ENCODE data around the gene TSSK6. TPM values are rescaled to one million over a fixed set of nuclear protein-coding genes. Genes with fewer than 3 reads are reported as not detected.

TSSK6 gene
- total and polyA plus RNA-seq, 4 experiments from 2014 or later: 1.1 to 10.4 (median 5.8) TPM

GRCh38 chr19:19558055-19558454 lies 42.7 kb upstream of the TSSK6 start:
- intact Hi-C loops (cut with micrococcal nuclease): no loop called here
- Histone ChIP-seq H3K4me3 (ENCODE audit: low read length in 2 of 2) (no peak overlapping the region), H3K9me3 (ENCODE audit: control insufficient read depth in 1 of 2, low read length in 2 of 2) (no peaks in the 10 kb centered on the region), H3K27ac (ENCODE audit: low read depth, low read length) (no peak overlapping the region), H3K36me3 (ENCODE audit: insufficient read depth, low read length) (no peaks in the 10 kb centered on the region), H3K4me1 (ENCODE audit: insufficient read depth, low read length) (peaks cover 20% of the 10 kb centered on the region), H3K27me3 (ENCODE audit: insufficient read depth, low read length) (no peaks in the 10 kb centered on the region)
- POLR2A ChIA-PET (ENCODE audit: partially characterized antibody): interaction anchor here (0.6 to 2.0 kb wide), 5 partner anchors 48 to 175 kb away, joined by 3 to 5 read pairs (median 3); partner anchors contain the start of genes ATP13A1 and ZNF14
- Mint-ChIP-seq H3K36me3 (peaks cover 6 to 22% of the 10 kb centered on the region in 2 donors), H3K27ac (peak overlapping the region in 3 of 7 donors; percentile 49 to 60 (median 51)), H3K27me3 (no peaks in the 10 kb centered on the region), H3K4me1 (peaks cover 17 to 31% (median 24%) of the 10 kb centered on the region in 4 donors), H3K4me3 (no peak overlapping the region), H3K9me3 (peaks cover 0 to 2% (median 0%) of the 10 kb centered on the region in 8 donors)
- CTCF ChIA-PET (ENCODE audit: partially characterized antibody): interaction anchor here (0.8 to 2.8 kb wide), 5 partner anchors 10 to 107 kb away, joined by 3 to 8 read pairs (median 4); partner anchors contain the start of gene GMIP
- DNase-seq: no peak

- Histone ChIP-seq H3K27me3 (ENCODE audit: insufficient read depth, low read length) (no peaks in the 10 kb centered on the region), H3K4me3 (ENCODE audit: low read length in 2 of 2) (no peak overlapping the region), H3K36me3 (ENCODE audit: insufficient read depth, low read length) (no peaks in the 10 kb centered on the region), H3K27ac (ENCODE audit: low read depth, low read length) (no peak overlapping the region), H3K4me1 (ENCODE audit: insufficient read depth, low read length) (peaks cover 6% of the 10 kb centered on the region), H3K9me3 (ENCODE audit: control insufficient read depth in 1 of 2, low read length in 2 of 2) (no peaks in the 10 kb centered on the region)
- ChIA-PET POLR2A (ENCODE audit: partially characterized antibody) (interaction anchor here (0.8 to 2.2 kb wide), 9 partner anchors 8 to 266 kb away, joined by 3 to 9 read pairs (median 4); partner anchors contain the start of genes GMIP and PBX4), CTCF (ENCODE audit: partially characterized antibody) (interaction anchor here (0.7 to 4.9 kb wide), 35 partner anchors 8 to 406 kb away, joined by 3 to 31 read pairs (median 4); partner anchors contain the start of genes GMIP, LPAR2, PBX4 and ZNF101)
- Mint-ChIP-seq H3K4me3 (peak overlapping the region in 1 of 8 donors; percentile 10), H3K27ac (peak overlapping the region in 1 of 7 donors; percentile 40), H3K4me1 (peaks cover 10 to 17% (median 12%) of the 10 kb centered on the region in 4 donors), H3K27me3 (no peaks in the 10 kb centered on the region), H3K9me3 (peaks cover 0 to 2% (median 0%) of the 10 kb centered on the region in 8 donors), H3K36me3 (peaks cover 0 to 5% of the 10 kb centered on the region in 2 donors)
- DNase-seq: peak; percentile 42 to 50 (median 45)
- intact Hi-C loops (cut with micrococcal nuclease): loop anchor here (1.0 kb wide), 1 partner anchor 22 kb away; no protein-coding TSS in a partner anchor
Observed at GRCh38 chr19:19554074-19555023, 39.0 kb upstream of the TSSK6 start.

GRCh38 chr19:19553670-19554069 lies 38.3 kb upstream of the TSSK6 start:
- CTCF ChIA-PET (ENCODE audit: partially characterized antibody): interaction anchor here (0.7 to 4.9 kb wide), 31 partner anchors 7 to 236 kb away, joined by 3 to 31 read pairs (median 5); partner anchors contain the start of genes GMIP, LPAR2, PBX4 and ZNF101
- peaks cover 0 to 2% (median 0%) of the 10 kb centered on the region in 8 donors for H3K9me3 Mint-ChIP-seq
- Histone ChIP-seq H3K27ac (ENCODE audit: low read depth, low read length) (no peak overlapping the region), H3K4me1 (ENCODE audit: insufficient read depth, low read length) (peaks cover 4% of the 10 kb centered on the region), H3K36me3 (ENCODE audit: insufficient read depth, low read length) (no peaks in the 10 kb centered on the region), H3K27me3 (ENCODE audit: insufficient read depth, low read length) (no peaks in the 10 kb centered on the region), H3K4me3 (ENCODE audit: low read length in 2 of 2) (no peak overlapping the region), H3K9me3 (ENCODE audit: control insufficient read depth in 1 of 2, low read length in 2 of 2) (no peaks in the 10 kb centered on the region)
- peaks cover 0 to 3% of the 10 kb centered on the region in 2 donors for H3K27me3 Mint-ChIP-seq
- H3K4me3 Mint-ChIP-seq: no peak overlapping the region
- H3K4me1 Mint-ChIP-seq: peaks cover 4 to 10% (median 7%) of the 10 kb centered on the region in 4 donors
- no peak for DNase-seq
- POLR2A ChIA-PET (ENCODE audit: partially characterized antibody): interaction anchor here (0.9 to 1.6 kb wide), 6 partner anchors 48 to 267 kb away, joined by 3 to 6 read pairs (median 4); partner anchors contain the start of gene PBX4
- H3K36me3 Mint-ChIP-seq: no peaks in the 10 kb centered on the region
- intact Hi-C loops (cut with micrococcal nuclease): loop anchor here (1.0 kb wide), 1 partner anchor 21 kb away; no protein-coding TSS in a partner anchor
- H3K27ac Mint-ChIP-seq: peak overlapping the region in 3 of 7 donors; percentile 18 to 40 (median 36)

- POLR2A ChIA-PET (ENCODE audit: partially characterized antibody): interaction anchor here (0.6 to 1.6 kb wide), 4 partner anchors 21 to 91 kb away, joined by 3 to 4 read pairs (median 3); no protein-coding TSS in a partner anchor
- CTCF ChIA-PET (ENCODE audit: partially characterized antibody): interaction anchor here (0.7 to 4.9 kb wide), 14 partner anchors 8 to 237 kb away, joined by 3 to 31 read pairs (median 6); partner anchors contain the start of genes GMIP and PBX4
- Histone ChIP-seq H3K36me3 (ENCODE audit: insufficient read depth, low read length) (no peaks in the 10 kb centered on the region), H3K4me1 (ENCODE audit: insufficient read depth, low read length) (peaks cover 4% of the 10 kb centered on the region), H3K9me3 (ENCODE audit: control insufficient read depth in 1 of 2, low read length in 2 of 2) (no peaks in the 10 kb centered on the region), H3K27me3 (ENCODE audit: insufficient read depth, low read length) (no peaks in the 10 kb centered on the region), H3K4me3 (ENCODE audit: low read length in 2 of 2) (no peak overlapping the region), H3K27ac (ENCODE audit: low read depth, low read length) (no peak overlapping the region)
- intact Hi-C loops (cut with micrococcal nuclease): no loop called here
- H3K36me3 Mint-ChIP-seq: no peaks in the 10 kb centered on the region
- DNase-seq: no peak
- peaks cover 3 to 5% (median 4%) of the 10 kb centered on the region in 4 donors for H3K4me1 Mint-ChIP-seq
- no peak overlapping the region for H3K27ac Mint-ChIP-seq
- H3K4me3 Mint-ChIP-seq: no peak overlapping the region
- H3K9me3 Mint-ChIP-seq: peaks cover 0 to 2% (median 0%) of the 10 kb centered on the region in 8 donors
- peaks cover 0 to 3% of the 10 kb centered on the region in 2 donors for H3K27me3 Mint-ChIP-seq
Observed at GRCh38 chr19:19552798-19553197, 37.5 kb upstream of the TSSK6 start.

- Histone ChIP-seq H3K27ac (ENCODE audit: low read depth, low read length) (no peak overlapping the region), H3K27me3 (ENCODE audit: insufficient read depth, low read length) (no peaks in the 10 kb centered on the region), H3K4me3 (ENCODE audit: low read length in 2 of 2) (no peak overlapping the region), H3K36me3 (ENCODE audit: insufficient read depth, low read length) (no peaks in the 10 kb centered on the region), H3K9me3 (ENCODE audit: control insufficient read depth in 1 of 2, low read length in 2 of 2) (no peaks in the 10 kb centered on the region), H3K4me1 (ENCODE audit: insufficient read depth, low read length) (peaks cover 4% of the 10 kb centered on the region)
- Mint-ChIP-seq H3K9me3 (peaks cover 0 to 2% (median 0%) of the 10 kb centered on the region in 8 donors), H3K4me3 (no peak overlapping the region), H3K36me3 (no peaks in the 10 kb centered on the region), H3K4me1 (peaks cover 3 to 5% (median 4%) of the 10 kb centered on the region in 4 donors), H3K27me3 (peaks cover 0 to 3% of the 10 kb centered on the region in 2 donors), H3K27ac (no peak overlapping the region)
- intact Hi-C loops (cut with micrococcal nuclease): no loop called here
- ChIA-PET CTCF (ENCODE audit: partially characterized antibody) (interaction anchor here (0.7 to 4.9 kb wide), 9 partner anchors 9 to 92 kb away, joined by 3 to 31 read pairs (median 6); partner anchors contain the start of gene PBX4), POLR2A (ENCODE audit: partially characterized antibody) (interaction anchor here (0.9 to 1.3 kb wide), 2 partner anchors 20 to 47 kb away, joined by 3 to 4 read pairs; no protein-coding TSS in a partner anchor)
- DNase-seq: peak in 1 of 5 donors; percentile 20
Observed at GRCh38 chr19:19551853-19552192, 36.5 kb upstream of the TSSK6 start.

- H3K27ac Mint-ChIP-seq: no peak overlapping the region
- intact Hi-C loops (cut with micrococcal nuclease): no loop called here
- CTCF ChIA-PET (ENCODE audit: partially characterized antibody): interaction anchor here (0.7 to 4.9 kb wide), 9 partner anchors 9 to 93 kb away, joined by 3 to 31 read pairs (median 6); partner anchors contain the start of gene PBX4
- H3K36me3 Mint-ChIP-seq: no peaks in the 10 kb centered on the region
- DNase-seq: peak in 1 of 5 donors; percentile 7
- no peaks in the 10 kb centered on the region for H3K9me3 Mint-ChIP-seq
- peaks cover 0 to 3% of the 10 kb centered on the region in 2 donors for H3K27me3 Mint-ChIP-seq
- H3K4me3 ChIP-seq (ENCODE audit: low read length in 2 of 2): no peak overlapping the region
- no peaks in the 10 kb centered on the region for H3K9me3 ChIP-seq (ENCODE audit: control insufficient read depth in 1 of 2, low read length in 2 of 2)
- H3K27me3 ChIP-seq (ENCODE audit: insufficient read depth, low read length): no peaks in the 10 kb centered on the region
- H3K4me1 ChIP-seq (ENCODE audit: insufficient read depth, low read length): peaks cover 4% of the 10 kb centered on the region
- peaks cover 3 to 5% (median 4%) of the 10 kb centered on the region in 4 donors for H3K4me1 Mint-ChIP-seq
- H3K4me3 Mint-ChIP-seq: no peak overlapping the region
- POLR2A ChIA-PET (ENCODE audit: partially characterized antibody): interaction anchor here (1.1 to 1.3 kb wide), 2 partner anchors 8 to 47 kb away, joined by 3 to 4 read pairs; no protein-coding TSS in a partner anchor
- no peak overlapping the region for H3K27ac ChIP-seq (ENCODE audit: low read depth, low read length)
- H3K36me3 ChIP-seq (ENCODE audit: insufficient read depth, low read length): no peaks in the 10 kb centered on the region
Observed at GRCh38 chr19:19550972-19551852, 35.9 kb upstream of the TSSK6 start.
